Ovary (tissue), 9 donors: Measurements from ENCODE around the gene CHAMP1. TPM values are rescaled to one million over a fixed set of nuclear protein-coding genes. Genes with fewer than 3 reads are reported as not detected.

Experiments
- DNase-seq, 5 donors: peaks; one replicate each; pipeline ENCODE4 v3.0.0-alpha.2; 2019 to 2020
- H3K27ac ChIP-seq, 2 donors: fragments of 200-600 bp; one replicate each; pipeline versions ENCODE4 v1.5.1 to v1.8.0; 2019 to 2022
- H3K27me3 ChIP-seq: fragments of 200-600 bp; one replicate; pipeline ENCODE4 v1.8.0; 2022
- H3K36me3 ChIP-seq: fragments of 200-600 bp; sonication (generic); one replicate; pipeline ENCODE4 v1.5.1; 2019
- H3K4me1 ChIP-seq: one replicate; pipeline ENCODE4 v1.8.1; 2013; ENCODE audit warnings: mild to moderate bottlenecking, moderate library complexity; ENCODE audit not compliant: insufficient read depth
- H3K4me3 ChIP-seq: fragments of 200-600 bp; sonication (generic); one replicate; pipeline ENCODE4 v1.5.1; 2017
- H3K9me3 ChIP-seq, 2 donors: fragments of 200-600 bp in 1 of 2; sonication (generic) in 1 of 2; one replicate each; pipeline versions ENCODE4 v1.5.1 to v1.8.1; 2013 to 2019; ENCODE audit warnings: mild to moderate bottlenecking in 1 of 2, moderate library complexity in 1 of 2
- CTCF ChIP-seq, 3 donors: fragments of 450-650 bp in 2 of 3; fragments of 200-600 bp in 1 of 3; IDR thresholded peaks; one replicate each; pipeline versions ENCODE4 v1.5.1 to v1.8.0; 2016 to 2022; ENCODE audit warnings: antibody characterized with exemption in 3 of 3, mild to moderate bottlenecking in 1 of 3
- EP300 ChIP-seq: sonication (generic); formaldehyde crosslinking; IDR thresholded peaks from one replicate; pipeline ENCODE4 v1.6.1; 2017; ENCODE audit warnings: antibody characterized with exemption
- POLR2A ChIP-seq: fragments of 450-650 bp; IDR thresholded peaks from one replicate; pipeline ENCODE4 v1.6.1; 2017; ENCODE audit warnings: antibody characterized with exemption, mild to moderate bottlenecking, moderate library complexity
- WGBS, 3 donors: extraction: QIAGEN DNeasy Blood & Tissue Kit in 1 of 3; methylation state at CpG; one replicate each; pipeline versions ENCODE4 v1.1.5 to v1.1.7; 2013 to 2017; 5-methylcytosine and 5-hydroxymethylcytosine counted together
- intact Hi-C, 4 donors: fragments of 100-400 bp; cut with DNase I; formaldehyde crosslinking; loops; one replicate each; pipeline versions ENCODE4 v1.11.0 to v1.15.1; 2022 to 2023
- polyA plus RNA-seq, 2 donors: library from polyadenylated mRNA; stranded (reverse); fragments of 200-250 nt in 1 of 2; fragments of 350-450 nt in 1 of 2; fragmentation: Illumina TruSeq in 1 of 2; extraction: RNeasy Lipid Tissue Mini Kit (QIAGEN cat#74804) in 1 of 2; gene quantifications; one replicate each; pipeline ENCODE4 v1.2.3, GENCODE V29; 2013 to 2014
- total RNA-seq, 7 donors: library from RNA; depleted of rRNA in 2 of 7; stranded (reverse); fragments of >200 nt in 2 of 7; fragmentation: NEBNext Ultra II Directional in 3 of 7; extraction: Animal tissue kit (Norgen Biotek cat#: 25700) in 3 of 7; gene quantifications; one replicate each; pipeline versions ENCODE4 v1.1.0 to v1.2.4, GENCODE V29; 2016 to 2023
- donor health status: DM: no; HTN: no; CAD: no; lungs with moderate emphysema.
- donor health status: DM: no; HTN: no; CAD: no.
- donor health status: Bipolar disorder and iron deficiency.
- donor health status: DM: yes; HTN: yes; CAD: no.
- donor health status: DM: no; HTN: no; CAD: no.
- donor health status: DM: yes; HTN: yes; CAD: no.

CHAMP1 gene
- total and polyA plus RNA-seq, 9 donors: 7.2 to 34.4 (median 17.9) TPM

GRCh38 chr13:114288157-114288591 is 26.1 kb upstream of the CHAMP1 start:
- no peaks in the 10 kb centered on the region for H3K36me3 ChIP-seq
- no peak overlapping the region for H3K4me3 ChIP-seq
- WGBS, 3 donors: 92 to 94% (median 94%) methylated on average over 8 of the region's 8 CpGs
- no peaks in the 10 kb centered on the region for H3K4me1 ChIP-seq
- no peaks in the 10 kb centered on the region for H3K9me3 ChIP-seq
- H3K27me3 ChIP-seq: no peaks in the 10 kb centered on the region
- no peak overlapping the region for H3K27ac ChIP-seq
- intact Hi-C loops: no loop called here
- no peak for TF ChIP-seq POLR2A
- no peak for DNase-seq

GRCh38 chr13:114296448-114296847 is 17.9 kb upstream of the CHAMP1 start:
- Histone ChIP-seq H3K4me1 (no peaks in the 10 kb centered on the region), H3K36me3 (no peaks in the 10 kb centered on the region), H3K9me3 (no peaks in the 10 kb centered on the region), H3K4me3 (no peak overlapping the region), H3K27me3 (no peaks in the 10 kb centered on the region), H3K27ac (no peak overlapping the region)
- 83 to 85% (median 83%) methylated on average over 10 of the region's 10 CpGs for WGBS, 3 donors
- intact Hi-C loops: no loop called here
- no peak for TF ChIP-seq POLR2A
- no peak for TF ChIP-seq CTCF (IDR thresholded peaks at IDR 0.05)
- no peak for TF ChIP-seq EP300
- no peak for DNase-seq

GRCh38 chr13:114296902-114297301 is 17.4 kb upstream of the CHAMP1 start:
- WGBS, 3 donors: 88 to 92% (median 90%) methylated on average over 5 of the region's 5 CpGs
- no peak overlapping the region for H3K27ac ChIP-seq
- H3K4me3 ChIP-seq: no peak overlapping the region
- H3K27me3 ChIP-seq: no peaks in the 10 kb centered on the region
- intact Hi-C loops: no loop called here
- no peaks in the 10 kb centered on the region for H3K4me1 ChIP-seq
- H3K36me3 ChIP-seq: no peaks in the 10 kb centered on the region
- no peaks in the 10 kb centered on the region for H3K9me3 ChIP-seq
- TF ChIP-seq CTCF (IDR thresholded peaks at IDR 0.05): no peak
- TF ChIP-seq POLR2A: no peak
- no peak for TF ChIP-seq EP300
- no peak for DNase-seq

GRCh38 chr13:114298866-114299265 is 15.4 kb upstream of the CHAMP1 start:
- Histone ChIP-seq H3K36me3 (no peaks in the 10 kb centered on the region), H3K27ac (no peak overlapping the region), H3K27me3 (no peaks in the 10 kb centered on the region), H3K4me3 (no peak overlapping the region), H3K9me3 (no peaks in the 10 kb centered on the region), H3K4me1 (no peaks in the 10 kb centered on the region)
- DNase-seq: no peak
- intact Hi-C loops: no loop called here
- TF ChIP-seq POLR2A (no peak), EP300 (no peak), CTCF (IDR thresholded peaks at IDR 0.05) (no peak)
- WGBS, 3 donors: 82 to 88% (median 83%) methylated on average over 12 of the region's 12 CpGs

GRCh38 chr13:114299604-114300305 is 14.5 kb upstream of the CHAMP1 start:
- Histone ChIP-seq H3K4me1 (no peaks in the 10 kb centered on the region), H3K9me3 (no peaks in the 10 kb centered on the region), H3K4me3 (no peak overlapping the region), H3K27ac (no peak overlapping the region), H3K27me3 (no peaks in the 10 kb centered on the region), H3K36me3 (no peaks in the 10 kb centered on the region)
- DNase-seq: no peak
- intact Hi-C loops: no loop called here
- TF ChIP-seq CTCF (IDR thresholded peaks at IDR 0.05) (no peak), EP300 (no peak), POLR2A (no peak)
- WGBS, 3 donors: 91 to 95% (median 94%) methylated on average over 12 of the region's 12 CpGs
